HCT116 (cell line): Measurements from ENCODE around the gene TMEM130. TPM values are rescaled to one million over a fixed set of nuclear protein-coding genes. Genes with fewer than 3 reads are reported as not detected.

Experiments used
- ATAC-seq: fragments of 200-7000 bp; cut with Tn5 transposase; 2 replicates; pipeline ENCODE4 v1.9.1; 2020; ENCODE audit warnings: mild to moderate bottlenecking, moderate library complexity
- BruUV-seq: library from RNA; stranded (reverse); fragments of 400-500 nt; replicated peaks from 2 replicates; lab custom pipeline; 2021; lab: Mats Ljungman, UMichigan
- CTCF ChIA-PET: fragments of 300-600 bp; sonication (Branson Sonifier 250); formaldehyde crosslinking; loops from one replicate; lab custom pipeline; 2021; ENCODE audit warnings: antibody characterized with exemption; lab: Charles Lee
- POLR2A ChIA-PET: fragments of 300-600, 350-600 bp; sonication (Branson Sonifier 250); formaldehyde crosslinking; loops from one replicate; lab custom pipeline; 2021; ENCODE audit warnings: antibody characterized with exemption; lab: Charles Lee
- RAD21 ChIA-PET, 2 experiments: fragments of 300-600 bp; sonication (Branson Sonifier 250); formaldehyde crosslinking; loops; one replicate each; lab custom pipeline; 2023; ENCODE audit warnings: low total read pairs in 2 of 2; ENCODE audit not compliant: uncharacterized antibody in 2 of 2, unreplicated experiment in 2 of 2, low non-redundant PET in 1 of 2; lab: Charles Lee
- DNase-seq: peaks from one replicate; pipeline ENCODE4 v3.0.0-alpha.2; 2010; ENCODE audit warnings: low read depth, low spot score
- H2AFZ ChIP-seq: fragments of 200-600 bp; shearing (Covaris generic), sonication (generic); 2 replicates; pipeline ENCODE4 v1.6.1; 2017; ENCODE audit warnings: low read depth, mixed run types, mixed read lengths, antibody characterized with exemption, low read length; ENCODE audit not compliant: poor library complexity, severe bottlenecking
- H3K27ac ChIP-seq: 2 replicates; pipeline ENCODE4 v1.5.1; 2012; ENCODE audit warnings: low read depth, low read length
- H3K27me3 ChIP-seq: fragments of 200-600 bp; sonication (generic); 2 replicates; pipeline ENCODE4 v1.6.1; 2016; ENCODE audit warnings: mixed run types, low read length, mixed read lengths; ENCODE audit not compliant: insufficient read depth
- H3K36me3 ChIP-seq, 2 experiments: fragments of 200-500 bp in 1 of 2; fragments of 200-600 bp in 1 of 2; sonication (Bioruptor generic) in 1 of 2; sonication (generic) in 1 of 2; 2 replicates each; pipeline versions ENCODE4 v1.5.1 to v1.6.1; 2014 to 2016; ENCODE audit warnings: low read length in 2 of 2, inconsistent platforms in 1 of 2, mixed read lengths in 1 of 2, mixed run types in 1 of 2; ENCODE audit not compliant: insufficient read depth in 2 of 2, control insufficient read depth in 1 of 2
- H3K4me1 ChIP-seq, 2 experiments: fragments of 200-600 bp in 1 of 2; sonication (generic) in 1 of 2; 2 replicates each; pipeline versions ENCODE4 v1.5.1 to v1.6.1; 2012 to 2017; ENCODE audit warnings: low read length in 2 of 2, inconsistent platforms in 1 of 2, mild to moderate bottlenecking in 1 of 2, mixed read lengths in 1 of 2, mixed run types in 1 of 2, moderate library complexity in 1 of 2; ENCODE audit not compliant: insufficient read depth in 2 of 2, control insufficient read depth in 1 of 2
- H3K4me2 ChIP-seq: fragments of 200-600 bp; sonication (generic); 2 replicates; pipeline ENCODE4 v1.6.1; 2017; ENCODE audit warnings: mixed run types, low read length, mixed read lengths
- H3K4me3 ChIP-seq, 2 experiments: fragments of 200-600 bp in 1 of 2; sonication (generic) in 1 of 2; replicated peaks in 1 of 2; 2 replicates each; pipeline ENCODE4 v1.5.1; 2011 to 2016; ENCODE audit warnings: low read length in 2 of 2, control low read depth in 1 of 2, low read depth in 1 of 2, mild to moderate bottlenecking in 1 of 2, mixed read lengths in 1 of 2, mixed run types in 1 of 2
- H3K79me2 ChIP-seq: fragments of 200-600 bp; sonication (generic); 2 replicates; pipeline ENCODE4 v1.6.1; 2017; ENCODE audit warnings: mild to moderate bottlenecking, mixed run types, low read length, moderate library complexity, mixed read lengths; ENCODE audit not compliant: insufficient read depth
- H3K9ac ChIP-seq: fragments of 200-600 bp; sonication (generic); 2 replicates; pipeline ENCODE4 v1.6.1; 2016; ENCODE audit warnings: low read length, mixed read lengths
- H3K9me2 ChIP-seq: fragments of 200-600 bp; sonication (generic), shearing (Covaris generic); 2 replicates; pipeline ENCODE4 v1.6.1; 2017; ENCODE audit warnings: mixed run types, mild to moderate bottlenecking, moderate library complexity; ENCODE audit not compliant: insufficient read depth
- H3K9me3 ChIP-seq, 2 experiments: fragments of 200-500 bp in 1 of 2; fragments of 200-600 bp in 1 of 2; sonication (Bioruptor generic) in 1 of 2; sonication (generic) in 1 of 2; 2 replicates each; pipeline ENCODE4 v1.6.1; 2014 to 2017; ENCODE audit warnings: low read length in 2 of 2, mixed read lengths in 2 of 2, inconsistent platforms in 1 of 2, low read depth in 1 of 2, mild to moderate bottlenecking in 1 of 2, mixed run types in 1 of 2, moderate library complexity in 1 of 2; ENCODE audit not compliant: control insufficient read depth in 1 of 2, insufficient read depth in 1 of 2
- H4K20me1 ChIP-seq: fragments of 200-600 bp; sonication (generic), shearing (Covaris generic); 2 replicates; pipeline ENCODE4 v1.6.1; 2017; ENCODE audit warnings: mixed run types, mild to moderate bottlenecking, moderate library complexity; ENCODE audit not compliant: insufficient read depth
- CBX3 ChIP-seq: IDR thresholded peaks from 2 replicates; pipeline ENCODE4 v1.6.1; 2012; ENCODE audit warnings: low read depth
- CTCF ChIP-seq, 3 experiments: fragments of 200-600 bp in 1 of 3; sonication (generic) in 1 of 3; IDR thresholded peaks in 2 of 3; conservative IDR thresholded peaks in 1 of 3; 2 replicates each; pipeline ENCODE4 v1.5.1; 2012 to 2017; ENCODE audit warnings: low read depth in 2 of 3, low read length in 2 of 3, antibody characterized with exemption in 1 of 3, borderline replicate concordance in 1 of 3, control low read depth in 1 of 3, mild to moderate bottlenecking in 1 of 3, mixed read lengths in 1 of 3, mixed run types in 1 of 3, moderate library complexity in 1 of 3; ENCODE audit not compliant: insufficient read depth in 1 of 3
- ELF1 ChIP-seq: IDR thresholded peaks from 2 replicates; pipeline ENCODE4 v1.6.1; 2012; ENCODE audit warnings: low read depth, borderline replicate concordance
- EZH2 ChIP-seq: fragments of 200-600 bp; sonication (generic); IDR thresholded peaks from 2 replicates; pipeline ENCODE4 v1.6.1; 2017; ENCODE audit warnings: antibody characterized with exemption, mixed run types
- FOSL1 ChIP-seq: IDR thresholded peaks from 2 replicates; pipeline ENCODE4 v1.6.1; 2012; ENCODE audit warnings: low read depth
- POLR2AphosphoS5 ChIP-seq: IDR thresholded peaks from 2 replicates; pipeline ENCODE4 v1.6.1; 2011; ENCODE audit warnings: mild to moderate bottlenecking, low read depth, low read length, moderate library complexity
- SIN3A ChIP-seq: IDR thresholded peaks from 2 replicates; pipeline ENCODE4 v1.6.1; 2012; ENCODE audit warnings: low read depth
- intact Hi-C: fragments of 100-400 bp; cut with micrococcal nuclease; formaldehyde crosslinking; loops from 2 replicates; pipeline ENCODE4 v1.10.0; 2022
- total RNA-seq: library from RNA; stranded (reverse); gene quantifications from one replicate; pipeline ENCODE4 v1.2.1, GENCODE V29; 2021; ENCODE audit not compliant: unreplicated experiment

The TMEM130 gene
- total RNA-seq, 1 experiment from 2014 or later = not detected

GRCh38 chr7:98884416-98884815 lies 14.6 kb upstream of the TMEM130 start (continued):
- TF ChIP-seq CTCF (IDR thresholded peaks at IDR 0.05 in 2 of 3, conservative IDR thresholded peaks at IDR 0.05 in 1 of 3; ENCODE audit: borderline replicate concordance in 1 of 3, insufficient read depth in 1 of 3, low read depth in 2 of 3, low read length in 2 of 3) (no peak), EZH2 (no peak), ELF1 (no peak)

- no peak for TF ChIP-seq FOSL1
- no peak for TF ChIP-seq ELF1
- TF ChIP-seq CBX3 = no peak
- no peak for TF ChIP-seq SIN3A
- no peak for TF ChIP-seq POLR2AphosphoS5
- TF ChIP-seq, all 23 proteins: peak for 0
- Histone ChIP-seq H3K4me1 (peaks cover 7 to 22% of the 10 kb centered on the region in 2 experiments), H2AFZ (no peak overlapping the region), H3K9me3 (no peaks in the 10 kb centered on the region), H3K9ac (no peak overlapping the region), H3K27ac (no peak overlapping the region), H3K36me3 (peaks cover 39% of the 10 kb centered on the region in 2 experiments), H4K20me1 (0 out of 2 replicates have a peak, but pooled peaks cover 4% of the 10 kb centered on the region), H3K9me2 (no peaks in the 10 kb centered on the region), H3K27me3 (no peaks in the 10 kb centered on the region), H3K4me3 (no peak overlapping the region), H3K4me2 (no peak overlapping the region), H3K79me2 (peaks cover 67% of the 10 kb centered on the region)
- intact Hi-C loops = no loop called here
- ATAC-seq (no peak), DNase-seq (no peak)
- ChIA-PET POLR2A (no interaction called here), RAD21 (no interaction called here), CTCF (no interaction called here)
- BruUV-seq = no TSS peak
Observed at GRCh38 chr7:98881561-98882315, 11.9 kb upstream of the TMEM130 start.
